Measurements from ENCODE around the gene SDF2L1. TPM values are rescaled to one million over a fixed set of nuclear protein-coding genes. Genes with fewer than 3 reads are reported as not detected.
A peak's percentile ranks its signal among the peaks of the same experiment; 100 is the strongest.
"Not testable (repeated sequence)": the region's sequence is repeated elsewhere in the genome, so short reads cannot be mapped to it uniquely, and the experiment has no call there.

The SDF2L1 gene
- total RNA-seq, 4 donors from 2014 or later: 60.2 to 444 (median 210) TPM

DNA sequence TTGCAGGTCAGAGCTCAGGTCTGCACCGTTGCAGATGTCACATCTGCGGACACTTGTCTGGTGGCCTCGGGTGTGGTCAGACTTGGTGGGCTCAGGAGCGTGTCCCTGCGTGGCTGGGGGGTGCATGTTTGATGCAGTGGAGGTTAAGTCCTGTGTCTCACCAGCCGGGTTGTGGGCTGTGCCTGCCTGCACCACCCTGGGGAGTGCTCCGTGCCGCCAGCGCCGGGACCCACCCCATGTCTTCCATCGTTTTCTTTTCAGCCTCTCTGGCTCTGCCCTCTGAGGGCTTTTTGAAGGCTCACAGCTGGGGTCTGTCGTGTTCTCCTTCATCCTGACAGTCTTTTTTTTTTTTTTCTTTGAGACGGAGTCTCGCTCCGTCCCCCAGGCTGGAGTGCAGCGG lies 49.7 kb downstream of the SDF2L1 start:
- WGBS, 2 donors: 85 to 89% methylated on average over 12 to 16 of the region's 16 CpGs
- Histone ChIP-seq H3K27ac (no peak overlapping the region), H3K4me1 (peaks cover 7% of the 10 kb centered on the region in 2 donors), H3K4me3 (replicated peaks in 1 of 3) (no peak overlapping the region), H3K9me3 (no peaks in the 10 kb centered on the region), H3K36me3 (peaks cover 30 to 61% of the 10 kb centered on the region in 2 donors), H3K27me3 (no peaks in the 10 kb centered on the region)
- intact Hi-C loops (cut with DNase I): no loop called here
- DNase-seq: no peak
- TF ChIP-seq, protein P1, sequence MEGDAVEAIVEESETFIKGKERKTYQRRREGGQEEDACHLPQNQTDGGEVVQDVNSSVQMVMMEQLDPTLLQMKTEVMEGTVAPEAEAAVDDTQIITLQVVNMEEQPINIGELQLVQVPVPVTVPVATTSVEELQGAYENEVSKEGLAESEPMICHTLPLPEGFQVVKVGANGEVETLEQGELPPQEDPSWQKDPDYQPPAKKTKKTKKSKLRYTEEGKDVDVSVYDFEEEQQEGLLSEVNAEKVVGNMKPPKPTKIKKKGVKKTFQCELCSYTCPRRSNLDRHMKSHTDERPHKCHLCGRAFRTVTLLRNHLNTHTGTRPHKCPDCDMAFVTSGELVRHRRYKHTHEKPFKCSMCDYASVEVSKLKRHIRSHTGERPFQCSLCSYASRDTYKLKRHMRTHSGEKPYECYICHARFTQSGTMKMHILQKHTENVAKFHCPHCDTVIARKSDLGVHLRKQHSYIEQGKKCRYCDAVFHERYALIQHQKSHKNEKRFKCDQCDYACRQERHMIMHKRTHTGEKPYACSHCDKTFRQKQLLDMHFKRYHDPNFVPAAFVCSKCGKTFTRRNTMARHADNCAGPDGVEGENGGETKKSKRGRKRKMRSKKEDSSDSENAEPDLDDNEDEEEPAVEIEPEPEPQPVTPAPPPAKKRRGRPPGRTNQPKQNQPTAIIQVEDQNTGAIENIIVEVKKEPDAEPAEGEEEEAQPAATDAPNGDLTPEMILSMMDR (IDR thresholded peaks at IDR 0.05): no peak
- TF ChIP-seq POLR2A (IDR thresholded peaks at IDR 0.05): no peak

DNA sequence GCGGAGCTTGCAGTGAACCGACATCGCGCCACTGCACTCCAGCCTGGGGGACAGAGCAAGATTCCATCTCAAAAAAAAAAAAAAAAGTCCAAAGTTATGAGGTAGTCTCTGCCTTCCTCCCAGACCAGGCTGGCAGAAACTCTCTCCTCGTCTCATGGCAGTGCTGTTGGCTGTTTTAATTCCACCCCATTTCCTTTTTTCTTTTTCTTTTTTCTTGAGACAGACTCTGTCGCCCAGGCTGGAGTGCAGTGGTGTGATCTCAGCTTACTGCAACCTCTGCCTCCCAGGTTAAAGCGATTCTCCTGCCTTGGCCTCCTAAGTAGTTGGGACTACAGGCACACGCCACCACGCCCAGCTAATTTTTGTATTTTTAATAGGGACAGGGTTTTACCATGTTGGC lies 50.8 kb downstream of the SDF2L1 start:
- intact Hi-C loops (cut with DNase I); H3K9me3 ChIP-seq; H3K27me3 ChIP-seq; DNase-seq; H3K27ac ChIP-seq; H3K4me3 ChIP-seq (replicated peaks in 1 of 3): not testable (repeated sequence)
- H3K4me1 ChIP-seq: peaks cover 10 to 11% of the 10 kb centered on the region in 2 donors
- 90 to 99% methylated on average over 9 of the region's 9 CpGs for WGBS, 2 donors
- H3K36me3 ChIP-seq: peaks cover 34 to 61% of the 10 kb centered on the region in 2 donors

DNA sequence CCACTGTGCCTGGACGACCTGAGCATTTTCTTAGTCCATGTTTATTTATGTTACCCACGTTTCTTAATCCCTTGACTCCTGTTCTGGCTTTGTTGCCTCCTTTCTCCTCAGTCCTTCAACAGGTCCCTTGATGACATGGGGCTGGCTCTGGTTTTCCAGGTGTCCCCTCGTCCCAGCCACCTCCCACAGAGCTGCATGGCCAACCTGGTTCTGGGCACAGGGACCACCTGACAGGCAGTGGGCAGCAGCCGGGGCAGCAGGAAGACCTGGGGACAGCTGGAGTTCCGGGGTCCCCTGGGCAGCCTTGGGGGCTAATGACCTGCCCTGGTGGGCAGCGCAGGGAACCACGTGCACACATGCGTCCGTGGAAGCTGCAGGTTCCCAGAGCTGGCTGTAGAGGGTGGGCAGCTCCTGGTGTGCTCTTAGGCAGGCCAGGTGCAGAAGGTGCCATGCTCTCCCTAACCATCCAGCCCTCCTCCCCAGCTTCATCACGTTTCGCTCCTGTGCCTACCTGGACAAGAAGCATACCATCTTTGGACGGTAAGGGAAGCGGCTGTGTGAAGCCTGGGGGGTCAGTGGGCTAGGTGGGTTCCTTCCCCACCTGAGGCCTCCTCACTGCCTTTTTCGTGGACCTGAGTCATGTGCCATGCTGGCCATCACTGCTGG lies 51.4 kb downstream of the SDF2L1 start:
- no peak overlapping the region for H3K27ac ChIP-seq
- no peak for DNase-seq
- no peak overlapping the region for H3K4me3 ChIP-seq (replicated peaks in 1 of 3)
- 90 to 96% methylated on average over 8 to 9 of the region's 14 CpGs for WGBS, 2 donors
- H3K9me3 ChIP-seq: no peaks in the 10 kb centered on the region
- TF ChIP-seq, protein P1 (IDR thresholded peaks at IDR 0.05): no peak
- TF ChIP-seq POLR2A (IDR thresholded peaks at IDR 0.05): no peak
- H3K27me3 ChIP-seq: no peaks in the 10 kb centered on the region
- peaks cover 16 to 17% of the 10 kb centered on the region in 2 donors for H3K4me1 ChIP-seq
- peaks cover 34 to 55% of the 10 kb centered on the region in 2 donors for H3K36me3 ChIP-seq
- intact Hi-C loops (cut with DNase I): no loop called here

MicroRNAs encoded within 50 kb of the gene (microRNA counts, 767-probe panel; counts per million panel counts)
- microRNA hsa-miR-130b-3p: 0 to 1,675 counts per million in 2 donors
- microRNA hsa-miR-301b: 0 counts per million in 2 donors

Small RNA genes within 50 kb of the gene (microRNA-seq; reads per million reads assigned to microRNA genes)
- gene MIR130B (570 reads per million, percentile 71 among the genes with 10 or more reads in this experiment), gene MIR301B (1.5 reads per million)

Small RNA genes within 50 kb of the gene (small RNA-seq; reads per million reads assigned to genes)
- gene MIR301B: 0.38 reads per million

Other genes with a start within 250 kb of the SDF2L1 start
- 1 to 10 TPM; 4.7 to 7.7 (median 6.5) TPM for gene HIC2, start 224.9 kb upstream of the SDF2L1 start, total RNA-seq
- 1 to 10 TPM in 1 of 4 donors, under 1 TPM in 3; 0.20 to 3.9 (median 0.91) TPM for gene TMEM191C, start 174.9 kb upstream of the SDF2L1 start, total RNA-seq
- under 1 TPM in 3 of 4 donors, not detected in 1; 0.13 to 0.59 (median 0.45) TPM for gene RIMBP3C, start 90.8 kb upstream of the SDF2L1 start, total RNA-seq
- 10 to 100 TPM; 38.2 to 61.9 (median 47.5) TPM for gene UBE2L3, start 74.6 kb upstream of the SDF2L1 start, total RNA-seq
- gene YDJC, start 12.3 kb upstream of the SDF2L1 start, total RNA-seq: 10 to 100 TPM; 44.5 to 72.7 (median 54.6) TPM
- 1 to 10 TPM in 1 of 4 donors, under 1 TPM in 3; 0.27 to 1.6 (median 0.74) TPM for gene CCDC116, start 9.5 kb upstream of the SDF2L1 start, total RNA-seq
- gene PPIL2, start 23.7 kb downstream of the SDF2L1 start, total RNA-seq: 100 to 1,000 TPM in 2 of 4 donors, 10 to 100 TPM in 2; 72.7 to 135 (median 108) TPM
- gene YPEL1, start 93.5 kb downstream of the SDF2L1 start, total RNA-seq: 1 to 10 TPM; 4.1 to 6.7 (median 5.4) TPM
- gene MAPK1, start 225.3 kb downstream of the SDF2L1 start, total RNA-seq: 100 to 1,000 TPM in 2 of 4 donors, 10 to 100 TPM in 2; 83.1 to 145 (median 97.9) TPM

Data from thyroid gland (tissue), 4 donors.